AG20443 (cell line): ENCODE measurements around the gene NMRK2.
"Not testable (repeated sequence)": the region's sequence is repeated elsewhere in the genome, so short reads cannot be mapped to it uniquely, and the experiment has no call there.

Experiments
- DNase-seq: peaks from one replicate; pipeline ENCODE4 v3.0.0; 2012; ENCODE audit warnings: low spot score, mixed read lengths

Gene NMRK2, protein sequence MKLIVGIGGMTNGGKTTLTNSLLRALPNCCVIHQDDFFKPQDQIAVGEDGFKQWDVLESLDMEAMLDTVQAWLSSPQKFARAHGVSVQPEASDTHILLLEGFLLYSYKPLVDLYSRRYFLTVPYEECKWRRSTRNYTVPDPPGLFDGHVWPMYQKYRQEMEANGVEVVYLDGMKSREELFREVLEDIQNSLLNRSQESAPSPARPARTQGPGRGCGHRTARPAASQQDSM

DNA sequence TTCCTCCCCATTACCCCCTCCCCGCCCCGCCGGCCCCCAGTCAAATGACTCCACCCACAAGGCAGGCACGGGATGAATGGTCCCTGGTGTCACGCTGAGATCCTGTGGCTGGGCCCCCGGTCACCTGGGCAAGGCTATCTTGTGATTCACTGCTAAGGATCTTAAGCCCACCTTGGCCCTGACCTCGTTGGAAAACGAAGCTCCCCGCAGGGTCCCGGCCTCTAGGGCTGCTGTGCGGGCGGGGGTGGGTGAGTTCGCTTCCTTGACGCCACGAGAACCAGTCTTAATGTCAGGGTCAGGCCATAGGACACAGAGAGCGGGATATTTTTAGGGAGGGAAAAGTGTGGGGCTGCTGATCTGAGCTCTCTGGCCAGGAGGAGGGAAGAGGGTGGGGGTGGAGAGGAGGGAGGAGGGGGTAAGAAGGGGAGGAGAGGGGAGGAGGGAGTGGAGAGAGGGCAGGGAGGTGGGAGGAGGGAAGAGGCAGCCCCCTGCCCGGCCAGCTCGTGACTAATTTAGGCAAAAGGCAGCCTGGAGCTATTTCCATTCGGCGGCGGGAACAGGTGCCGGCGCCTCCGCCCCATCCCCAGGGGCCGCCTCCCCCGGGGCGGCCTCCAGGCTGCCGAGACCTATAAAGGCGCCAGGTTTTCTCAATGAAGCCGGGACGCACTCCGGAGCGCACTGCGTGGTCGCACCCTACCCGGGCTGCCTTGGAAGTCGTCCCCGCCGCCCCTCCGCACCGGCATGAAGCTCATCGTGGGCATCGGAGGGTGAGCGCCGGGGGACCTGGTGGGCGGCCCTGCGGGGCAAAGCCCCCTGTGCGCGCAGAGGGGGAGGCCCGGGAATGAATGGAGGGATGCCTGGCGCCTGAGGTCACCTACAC is at the start of gene NMRK2:
NMRK2 (plus strand) TSS at position 139 of the 880 bp plus-strand sequence; CDS start at position 742, 603 bp downstream.
- no peak for DNase-seq

DNA sequence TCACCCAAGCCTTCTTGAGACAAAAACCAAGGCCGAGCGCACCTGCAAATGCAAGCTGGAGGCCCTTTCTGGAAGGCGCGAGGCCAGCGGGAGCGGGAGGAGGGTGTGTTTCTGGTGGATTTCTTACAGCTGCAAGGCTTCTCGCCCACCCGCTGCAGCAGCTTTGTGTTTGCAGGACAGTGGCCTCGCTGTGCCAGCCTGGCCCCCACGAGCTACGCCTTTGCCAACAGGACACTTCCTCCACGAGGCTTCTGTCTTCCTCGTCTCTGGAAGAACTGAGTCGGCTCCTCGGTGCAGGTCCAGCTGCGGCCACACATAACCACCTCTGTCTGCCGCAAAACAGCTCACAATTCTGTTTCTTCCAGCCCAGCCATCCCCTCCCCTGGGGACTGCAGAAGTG is 42.3 kb upstream of the NMRK2 start:
- no peak for DNase-seq

DNA sequence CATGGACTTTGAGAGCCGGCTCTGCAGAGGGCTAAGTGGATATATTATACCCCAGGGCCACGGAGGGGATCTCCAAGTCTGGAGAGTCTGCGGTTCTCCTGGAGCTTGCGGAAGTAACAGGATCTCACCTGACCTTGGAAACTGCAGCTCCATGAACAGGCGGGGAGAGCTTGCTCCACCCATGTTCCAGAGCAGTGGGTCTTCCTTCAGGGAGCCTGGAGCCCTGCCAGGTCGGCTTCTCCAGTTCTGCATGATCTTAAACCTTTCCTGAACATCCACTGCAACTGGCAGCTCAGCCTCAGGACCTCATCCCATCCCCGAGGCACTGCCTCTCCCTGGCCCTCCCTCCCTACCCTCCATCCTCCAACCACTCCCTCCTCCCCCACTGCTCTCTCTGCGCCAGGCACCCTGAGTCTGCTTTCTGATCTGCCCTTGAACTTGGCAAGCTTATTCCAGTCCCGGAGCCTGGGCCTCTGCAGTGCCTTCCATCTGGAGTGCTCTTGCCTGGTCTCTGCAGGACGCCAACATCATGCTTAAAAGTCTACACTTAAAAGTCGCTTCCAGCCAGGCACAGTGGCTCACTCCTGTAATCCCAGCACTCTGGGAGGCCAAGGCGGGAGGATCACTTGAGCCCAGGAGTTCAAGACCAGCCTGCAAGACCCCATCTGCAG is 39.2 kb upstream of the NMRK2 start:
- no peak for DNase-seq

DNA sequence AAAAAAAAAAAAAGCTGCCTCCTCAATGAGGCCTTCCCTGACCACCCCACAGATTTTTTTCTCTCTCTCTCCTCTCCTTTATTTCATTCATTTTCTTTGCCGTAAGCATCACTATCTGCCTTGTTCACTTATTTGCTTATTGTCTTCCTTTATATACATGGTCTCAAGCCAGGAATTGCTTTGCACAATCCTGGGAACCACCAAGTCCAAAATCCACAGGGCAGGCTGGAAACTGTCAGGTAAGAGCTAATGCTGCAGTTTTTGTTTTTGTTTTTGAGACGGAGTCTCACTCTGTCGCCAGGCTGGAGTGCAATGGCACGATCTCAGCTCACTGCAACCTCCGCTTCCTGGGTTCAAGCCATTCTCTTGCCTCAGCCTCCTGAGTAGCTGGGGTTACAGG is 37.9 kb upstream of the NMRK2 start:
- DNase-seq: not testable (repeated sequence)

DNA sequence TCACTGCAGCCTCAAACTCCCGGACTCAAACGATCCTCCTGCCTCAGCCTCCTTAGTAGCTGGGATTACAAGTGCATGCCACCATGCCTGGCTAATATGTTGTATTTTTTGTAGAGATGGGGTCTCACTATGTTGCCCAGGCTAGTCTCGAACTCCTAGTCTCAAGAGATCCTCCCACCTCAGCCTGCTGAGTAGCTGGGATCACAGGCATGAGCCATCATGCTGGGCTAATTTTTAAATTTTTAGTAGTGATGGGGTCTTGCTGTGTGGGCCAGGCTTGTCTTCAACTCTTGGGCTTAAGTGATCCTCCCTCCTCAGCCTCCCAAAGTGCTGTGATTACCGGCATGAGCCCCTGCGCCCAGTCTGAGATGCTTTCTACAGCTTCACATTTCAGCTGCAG is 37.1 kb upstream of the NMRK2 start:
- DNase-seq: no peak

DNA sequence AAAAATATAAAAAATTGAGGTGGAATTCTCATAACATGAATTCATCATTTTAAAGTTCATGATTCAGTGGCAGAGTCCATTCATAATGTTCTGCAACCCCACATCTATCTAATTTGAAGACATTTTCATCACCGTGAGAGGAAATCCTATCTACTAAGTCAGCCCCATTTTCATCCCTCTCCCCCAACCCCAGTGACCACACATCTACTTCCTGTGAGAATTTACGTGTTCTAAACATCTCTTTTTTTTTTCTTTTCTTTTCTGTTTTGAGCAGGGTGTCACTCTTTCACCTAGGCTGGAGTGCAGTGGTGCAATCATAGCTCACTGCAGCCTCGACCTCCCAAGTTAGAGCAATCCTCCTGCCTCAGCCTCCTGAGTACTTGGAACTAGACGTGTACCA is 34.9 kb upstream of the NMRK2 start:
- no peak for DNase-seq

DNA sequence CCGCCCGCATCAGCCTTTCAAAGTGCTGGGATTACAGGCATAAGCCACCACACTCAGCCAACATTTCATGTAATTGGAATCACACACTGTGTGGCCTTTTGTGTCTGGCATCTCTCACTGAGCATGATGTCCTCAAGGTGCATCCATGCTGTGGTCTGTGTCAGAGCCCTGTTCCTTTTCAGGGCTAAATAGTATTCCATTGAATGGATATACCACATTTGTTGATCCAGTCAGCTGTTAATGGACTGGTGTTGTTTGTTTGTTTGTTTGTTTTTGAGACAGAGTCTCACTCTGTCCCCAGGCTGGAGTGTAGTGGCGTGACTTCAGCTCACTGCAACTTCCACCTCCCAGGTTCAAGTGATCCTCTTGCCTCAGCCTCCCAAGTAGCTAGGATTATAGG is 34.4 kb upstream of the NMRK2 start:
- DNase-seq: no peak

DNA sequence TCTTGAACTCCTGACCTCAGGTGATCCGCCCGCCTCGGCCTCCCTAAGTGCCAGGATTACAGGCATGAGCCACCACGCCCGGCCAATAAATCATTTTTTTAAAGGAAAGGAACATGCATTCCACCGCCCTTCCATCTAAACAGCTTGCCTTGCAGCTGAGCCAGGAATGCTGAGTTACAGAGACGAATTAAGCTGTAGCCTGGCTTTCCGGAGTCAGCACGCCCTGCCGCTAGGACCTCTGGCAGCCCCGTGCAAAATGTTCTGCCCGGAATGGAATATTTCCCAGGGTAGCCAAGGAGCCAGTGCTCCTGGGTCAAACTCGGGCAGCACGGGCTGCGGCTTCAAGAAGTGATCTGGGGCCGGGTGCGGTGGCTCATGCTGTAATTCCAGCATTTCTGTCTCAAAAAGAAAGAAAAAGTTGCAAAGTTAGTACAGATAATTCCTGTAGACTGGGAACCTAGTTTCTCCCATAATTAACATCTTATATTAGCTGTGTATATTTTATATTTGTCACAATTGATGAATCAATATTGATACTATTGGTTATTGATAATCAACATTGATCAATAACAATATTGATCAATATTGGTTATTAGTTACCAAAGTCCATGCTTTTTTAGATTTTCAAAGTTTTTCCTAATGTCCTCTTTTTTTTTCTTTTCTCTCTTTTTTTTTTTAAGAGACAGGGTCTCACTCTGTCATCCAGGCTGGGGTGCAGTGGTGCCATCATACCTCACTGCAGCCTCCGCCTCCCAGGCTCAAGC is 33.2 kb upstream of the NMRK2 start:
- DNase-seq: no peak

DNA sequence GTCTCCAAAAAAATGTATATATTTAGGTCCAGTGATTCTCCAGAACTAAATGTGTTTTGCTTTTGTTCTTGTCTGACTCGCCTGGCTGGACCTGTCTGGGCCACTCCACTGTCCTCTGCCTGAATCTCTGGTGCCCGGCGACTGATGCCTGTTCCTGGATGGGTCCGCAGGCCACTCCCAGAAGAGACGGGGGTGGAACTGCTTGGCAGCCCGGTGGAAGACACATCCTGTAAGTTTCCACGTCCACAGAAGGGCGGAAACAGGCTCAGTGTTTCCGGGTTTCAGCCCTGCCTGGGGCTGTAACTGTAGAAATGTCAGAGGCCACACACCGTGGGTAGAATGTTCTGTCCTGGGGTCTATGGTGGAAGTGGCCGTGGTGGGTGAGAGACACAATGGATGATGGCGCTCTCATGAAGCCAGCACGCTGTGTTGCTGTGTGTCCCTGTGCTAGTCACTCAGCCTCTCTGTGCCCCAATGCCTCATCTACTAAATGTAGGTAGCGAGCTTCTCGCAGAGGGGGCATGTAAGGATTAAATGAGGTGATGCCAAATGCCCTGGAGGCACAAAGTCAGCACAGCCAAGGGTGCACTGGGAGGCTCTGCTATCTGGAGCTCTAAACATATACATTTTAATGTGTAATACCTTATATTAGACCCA is 30.4 kb upstream of the NMRK2 start:
- DNase-seq: no peak

DNA sequence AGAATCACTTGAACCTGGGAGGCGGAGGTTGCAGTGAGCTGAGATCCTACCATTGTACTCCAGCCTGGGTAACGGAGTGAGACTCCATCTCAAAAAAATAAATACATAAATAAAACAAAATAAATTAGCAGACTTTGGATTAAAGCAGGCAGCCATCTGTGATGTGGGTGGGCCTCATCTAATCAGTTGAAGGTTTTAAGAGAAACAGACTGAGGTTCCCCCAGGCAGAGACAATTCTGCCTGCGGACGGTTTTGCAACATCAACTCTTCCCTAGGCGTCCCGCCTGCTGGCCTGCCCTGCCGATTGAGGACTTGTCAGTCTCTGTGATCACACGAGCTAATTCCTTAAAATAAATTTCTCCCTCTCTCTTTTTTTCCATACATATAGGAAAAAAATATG is 28.6 kb upstream of the NMRK2 start:
- no peak for DNase-seq

DNA sequence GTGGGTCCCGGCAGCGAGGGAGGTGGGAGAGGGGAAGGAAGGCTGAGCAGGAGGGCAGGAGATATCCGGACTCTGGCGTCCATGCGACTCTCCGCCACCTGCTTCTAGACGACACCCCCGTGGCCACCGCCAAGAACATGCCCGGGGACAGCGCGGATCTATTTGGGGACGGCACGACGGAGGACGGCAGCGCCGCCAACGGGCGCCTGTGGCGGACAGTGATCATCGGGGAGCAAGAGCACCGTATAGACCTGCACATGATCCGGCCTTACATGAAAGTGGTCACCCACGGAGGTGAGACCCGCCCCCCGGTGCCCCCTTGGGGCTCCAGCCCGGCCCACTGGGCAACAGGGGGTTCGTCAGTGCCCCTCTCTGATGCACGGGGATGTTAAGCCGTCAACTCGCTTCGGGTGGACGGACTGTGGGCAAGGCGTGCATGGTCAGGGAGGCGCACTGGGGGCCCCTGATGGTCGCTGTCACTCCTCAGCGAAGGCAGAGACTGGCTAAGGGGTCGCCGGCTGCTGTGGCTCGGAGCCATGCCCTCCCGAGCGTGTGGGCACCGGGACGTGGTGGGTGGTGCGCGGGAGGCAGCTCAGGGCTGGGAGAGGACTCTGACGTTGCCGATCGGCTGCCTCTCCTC is 25.1 kb upstream of the NMRK2 start:
- DNase-seq: no peak

DNA sequence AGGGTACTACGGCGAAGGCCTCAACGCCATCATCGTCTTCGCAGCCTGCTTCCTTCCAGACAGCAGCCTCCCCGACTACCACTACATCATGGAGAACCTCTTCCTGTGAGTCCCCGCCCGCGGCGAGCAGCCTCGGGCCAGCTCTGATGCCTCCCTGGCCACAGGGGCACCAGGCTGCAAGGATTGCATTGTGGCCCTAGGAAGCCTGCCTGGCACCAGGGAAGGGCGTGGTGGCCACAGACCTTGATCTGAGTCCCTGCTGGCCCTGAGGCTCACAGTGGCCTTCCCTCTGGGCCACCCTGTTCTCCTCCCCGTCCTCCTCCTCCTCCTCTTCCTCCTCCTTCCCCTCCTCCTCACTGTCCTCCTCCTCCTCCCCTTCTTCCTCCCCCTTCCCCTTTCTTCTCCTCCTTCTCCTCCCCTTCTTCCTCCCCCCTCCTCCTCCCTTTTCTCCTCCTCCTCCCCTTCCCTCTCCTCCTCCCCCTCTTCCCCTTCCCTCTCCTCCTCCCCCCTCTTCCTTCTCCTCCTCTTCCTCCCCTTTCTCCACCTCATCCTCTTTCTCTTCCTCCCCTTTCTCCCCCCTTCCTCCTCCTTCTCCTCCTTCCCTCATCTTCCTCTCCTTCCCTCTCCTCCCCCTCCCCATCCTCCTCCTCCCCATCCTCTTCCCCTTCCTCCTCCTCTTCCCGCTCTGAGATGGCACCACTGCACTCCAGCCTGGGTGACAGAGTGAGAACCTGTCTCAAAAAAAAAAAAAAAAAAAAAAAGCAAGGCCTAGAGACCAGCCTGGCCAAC is 24.4 kb upstream of the NMRK2 start:
- no peak for DNase-seq

DNA sequence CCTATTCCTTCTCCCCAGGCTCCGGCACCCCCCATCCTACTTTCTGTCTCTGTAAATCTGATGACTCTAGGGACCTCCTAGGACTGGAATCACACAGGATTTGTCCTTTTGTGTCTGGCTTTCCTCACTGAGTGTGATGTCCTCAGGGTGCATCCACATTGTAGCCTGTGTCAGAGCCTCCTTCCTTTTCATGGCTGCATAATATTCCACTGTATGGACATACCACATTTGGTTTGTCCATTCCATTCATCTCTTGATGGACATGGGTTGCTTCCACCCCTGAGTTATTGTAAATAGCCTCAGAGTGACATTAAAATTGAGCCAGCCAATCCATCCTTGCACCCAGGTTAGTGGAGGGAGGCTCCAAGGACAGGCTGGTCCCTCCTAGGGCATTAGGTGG is 22.8 kb upstream of the NMRK2 start:
- DNase-seq: no peak

DNA sequence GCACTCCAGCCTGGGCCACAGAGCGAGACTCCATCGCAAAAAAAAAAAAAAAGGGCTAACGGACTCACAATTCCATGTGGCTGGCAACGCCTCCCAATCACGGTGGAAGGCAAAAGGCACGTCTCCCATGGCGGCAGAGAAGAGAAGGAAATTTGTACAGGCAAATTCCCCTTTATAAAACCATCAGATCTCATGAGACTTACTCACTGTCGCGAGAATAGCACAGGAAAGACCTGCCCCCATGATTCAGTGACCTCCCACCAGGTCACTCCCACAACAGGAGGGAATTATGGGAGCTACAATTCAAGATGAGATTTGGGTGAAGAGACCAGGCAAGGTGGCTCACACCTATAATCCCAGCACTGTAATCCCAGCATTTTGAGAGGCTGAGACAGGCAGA is 18.7 kb upstream of the NMRK2 start:
- DNase-seq: no peak

DNA sequence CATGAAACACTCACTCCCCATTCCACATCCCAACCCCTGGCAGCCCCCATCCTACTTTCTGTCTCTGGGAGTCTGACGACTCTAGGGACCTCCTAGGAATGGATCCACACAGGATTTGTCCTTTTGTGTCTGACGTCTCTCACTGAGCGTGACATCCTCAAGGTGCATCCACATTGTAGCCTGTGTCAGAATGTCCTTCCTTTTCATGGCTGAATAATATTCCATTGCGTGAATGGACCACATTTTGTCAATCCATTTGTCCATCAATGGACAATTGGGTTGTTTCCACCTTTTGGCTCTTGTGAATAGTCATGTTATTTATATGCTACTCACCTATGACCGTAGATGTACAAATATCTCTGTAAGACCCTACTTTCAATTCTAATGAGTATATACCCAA is 16.8 kb upstream of the NMRK2 start:
- no peak for DNase-seq

DNA sequence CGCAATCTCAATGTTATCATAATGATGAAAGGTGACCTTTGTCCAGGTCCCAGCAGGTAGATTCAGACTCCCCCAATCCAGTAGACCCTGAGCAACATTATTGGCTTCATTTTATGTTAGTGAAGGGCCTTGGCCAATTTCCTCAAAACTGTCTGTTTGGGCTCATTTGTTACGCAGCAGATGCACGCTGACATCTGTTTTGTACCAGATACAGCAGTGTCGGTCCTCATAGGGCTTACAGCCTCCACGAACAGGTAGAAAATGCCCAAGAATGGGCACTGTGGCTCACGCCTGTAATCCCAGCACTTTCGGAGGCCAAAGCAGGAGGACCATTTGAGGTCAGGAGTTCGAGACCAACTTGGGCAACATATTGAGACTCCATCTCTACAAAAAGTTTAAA is 13.1 kb upstream of the NMRK2 start:
- DNase-seq: no peak

DNA sequence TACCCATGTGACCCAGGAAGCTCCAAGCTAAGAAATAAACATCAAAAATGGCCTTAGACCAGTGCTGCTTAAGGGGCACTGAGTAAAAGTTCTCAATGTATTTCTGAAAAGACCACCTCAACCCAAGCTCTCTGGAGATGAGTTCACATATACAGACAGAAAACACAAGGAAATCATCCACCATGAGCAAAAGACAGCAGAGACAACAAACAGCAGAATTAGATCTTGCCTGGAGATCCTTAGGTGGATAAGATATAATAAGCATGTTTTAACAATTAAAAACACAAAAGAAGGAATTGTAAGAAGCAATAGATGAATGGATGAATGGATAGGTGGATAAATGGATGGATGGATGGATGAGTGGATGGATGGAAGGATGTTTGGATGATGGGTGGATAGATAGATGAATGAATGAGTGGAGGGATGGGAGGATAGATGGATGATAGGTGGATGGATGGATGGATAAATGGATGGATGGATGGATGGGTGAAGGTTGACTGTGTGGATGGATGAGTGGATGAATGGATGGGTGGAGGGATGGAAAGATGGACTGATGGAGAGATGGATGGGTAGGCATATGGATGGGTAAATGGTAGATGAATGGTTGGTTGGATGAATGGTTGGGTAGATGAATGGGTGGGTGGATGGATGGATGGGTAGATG is 9.6 kb upstream of the NMRK2 start:
- DNase-seq: no peak

DNA sequence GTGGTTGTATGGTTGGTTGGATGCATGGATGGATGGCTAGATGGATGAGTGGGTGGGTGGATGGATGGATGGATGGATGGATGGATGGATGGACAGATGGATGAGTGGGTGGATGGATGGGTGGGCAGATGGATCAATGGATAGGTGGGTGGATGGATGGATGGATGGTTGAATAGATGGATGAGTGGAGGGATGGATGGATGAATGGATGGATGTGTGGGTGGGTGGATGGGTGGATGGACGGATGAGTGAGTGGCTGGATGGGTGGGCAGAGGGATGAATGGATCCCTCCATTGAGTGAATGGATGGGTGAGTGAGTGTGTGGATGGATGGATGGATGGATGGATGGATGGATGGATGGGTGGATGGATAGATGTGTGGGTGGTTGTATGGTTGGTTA is 9.0 kb upstream of the NMRK2 start:
- DNase-seq: no peak

DNA sequence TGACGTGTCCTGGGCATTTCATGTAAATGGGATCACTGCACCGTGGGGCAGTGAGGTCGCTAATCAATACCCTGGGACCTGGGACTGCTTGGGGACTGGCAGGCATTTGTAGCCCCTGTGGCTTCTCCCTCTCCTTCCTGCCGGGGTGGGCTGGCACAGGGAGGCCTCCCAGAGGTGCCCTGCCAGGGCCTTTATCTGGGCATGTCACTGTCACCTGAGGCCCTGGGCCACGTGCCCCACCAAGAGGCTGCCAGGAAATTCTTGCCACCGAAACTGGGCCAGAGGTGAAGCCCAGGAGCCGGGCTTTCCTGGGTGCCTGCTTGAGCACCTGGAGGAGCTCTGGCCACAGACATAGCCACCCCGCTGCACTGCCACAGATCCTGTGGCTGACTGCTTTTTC is 1.8 kb upstream of the NMRK2 start:
- DNase-seq: no peak
